OCI-LY1 (cell line): ENCODE data around the gene SPECC1L.

Experiments
- H2AFZ ChIP-seq: fragments of 200-600 bp; sonication (generic), shearing (Covaris generic); 2 replicates; pipeline ENCODE4 v1.6.0; 2014; ENCODE audit warnings: antibody characterized with exemption, mild to moderate bottlenecking, low read length
- H3F3A ChIP-seq: fragments of 200-600 bp; sonication (generic), shearing (Covaris generic); 2 replicates; pipeline ENCODE4 v1.6.0; 2014; ENCODE audit warnings: mild to moderate bottlenecking, antibody characterized with exemption, low read length, moderate library complexity; ENCODE audit not compliant: insufficient read depth
- H3K27ac ChIP-seq: fragments of 200-600 bp; sonication (generic); 2 replicates; pipeline ENCODE4 v1.5.1; 2014; ENCODE audit warnings: low read length, mixed run types, mild to moderate bottlenecking, low read depth; ENCODE audit not compliant: poor library complexity, severe bottlenecking
- H3K27me3 ChIP-seq: fragments of 200-600 bp; sonication (generic); 2 replicates; pipeline ENCODE4 v1.6.0; 2014; ENCODE audit warnings: antibody characterized with exemption, mild to moderate bottlenecking, low read length, moderate library complexity; ENCODE audit not compliant: insufficient read depth
- H3K36me3 ChIP-seq: fragments of 200-600 bp; sonication (generic); 2 replicates; pipeline ENCODE4 v1.6.1; 2014; ENCODE audit warnings: mild to moderate bottlenecking, antibody characterized with exemption, low read length, moderate library complexity, mixed read lengths; ENCODE audit not compliant: insufficient read depth
- H3K4me1 ChIP-seq: fragments of 200-600 bp; sonication (generic); 2 replicates; pipeline ENCODE4 v1.5.1; 2014; ENCODE audit warnings: mild to moderate bottlenecking, low read length, moderate library complexity; ENCODE audit not compliant: insufficient read depth, severe bottlenecking
- H3K4me2 ChIP-seq: fragments of 200-600 bp; sonication (generic), shearing (Covaris generic); 2 replicates; pipeline ENCODE4 v1.6.1; 2014; ENCODE audit warnings: low read length
- H3K4me3 ChIP-seq: fragments of 200-600 bp; sonication (generic); 2 replicates; pipeline ENCODE4 v1.5.1; 2014; ENCODE audit warnings: low read length, low read depth, mild to moderate bottlenecking, mixed read lengths; ENCODE audit not compliant: poor library complexity, severe bottlenecking
- H3K79me2 ChIP-seq: fragments of 200-600 bp; shearing (Covaris generic); 2 replicates; pipeline ENCODE4 v1.6.1; 2016; ENCODE audit warnings: mixed run types, low read length, mixed read lengths; ENCODE audit not compliant: insufficient read depth
- H3K9ac ChIP-seq: fragments of 200-600 bp; sonication (generic), shearing (Covaris generic); 2 replicates; pipeline ENCODE4 v1.6.1; 2014; ENCODE audit warnings: mild to moderate bottlenecking, low read length, mixed read lengths
- H3K9me2 ChIP-seq: fragments of 200-600 bp; sonication (generic), shearing (Covaris generic); 2 replicates; pipeline ENCODE4 v1.6.1; 2014; ENCODE audit warnings: low read depth, mild to moderate bottlenecking, low read length, mixed read lengths
- H3K9me3 ChIP-seq: fragments of 200-600 bp; shearing (Covaris generic); 2 replicates; pipeline ENCODE4 v1.6.1; 2014; ENCODE audit warnings: low read length, mixed read lengths
- H4K20me1 ChIP-seq: fragments of 200-600 bp; sonication (generic), shearing (Covaris generic); 2 replicates; pipeline ENCODE4 v1.6.0; 2016; ENCODE audit warnings: mild to moderate bottlenecking, low read length; ENCODE audit not compliant: insufficient read depth
- CTCF ChIP-seq: fragments of 200-600 bp; sonication (generic), shearing (Covaris generic); IDR thresholded peaks from 2 replicates; pipeline ENCODE4 v1.5.1; 2017; ENCODE audit warnings: mild to moderate bottlenecking, antibody characterized with exemption, low read length, moderate library complexity, mixed read lengths
- EZH2 ChIP-seq: fragments of 200-600 bp; sonication (generic), shearing (Covaris generic); IDR thresholded peaks from 2 replicates; pipeline ENCODE4 v1.8.0; 2017; ENCODE audit warnings: borderline replicate concordance, mixed run types, mild to moderate bottlenecking, antibody characterized with exemption, low read length, moderate library complexity, mixed read lengths

The SPECC1L gene

DNA sequence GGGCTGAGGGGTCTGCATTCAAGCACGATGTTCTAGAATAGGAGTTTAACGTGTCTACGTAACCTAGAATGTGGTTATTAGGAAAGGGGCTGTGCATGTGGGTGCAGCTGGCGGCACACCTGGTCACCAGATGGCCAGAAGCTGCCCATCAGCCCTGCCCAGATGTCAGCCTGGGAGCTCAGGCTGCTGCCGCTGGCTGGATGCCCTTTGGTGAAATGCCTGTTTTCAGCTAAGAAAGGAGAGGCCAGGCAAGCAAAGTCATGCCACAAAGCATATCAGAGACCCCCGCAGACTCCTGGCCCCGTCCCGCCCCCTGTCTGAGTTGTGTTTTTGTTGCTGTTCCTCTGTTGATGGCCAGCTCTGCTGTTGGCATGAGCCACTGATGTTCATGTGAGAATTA, 145.5 kb downstream of the SPECC1L start:
- Histone ChIP-seq H3K9me3 (no peaks in the 10 kb centered on the region), H3K27ac (no peak overlapping the region), H3K4me2 (no peak overlapping the region), H3K36me3 (peaks cover 61% of the 10 kb centered on the region), H4K20me1 (no peaks in the 10 kb centered on the region), H2AFZ (no peak overlapping the region), H3K4me3 (no peak overlapping the region), H3K9me2 (no peaks in the 10 kb centered on the region), H3F3A (no peaks in the 10 kb centered on the region), H3K9ac (no peak overlapping the region), H3K79me2 (no peaks in the 10 kb centered on the region), H3K27me3 (no peaks in the 10 kb centered on the region), H3K4me1 (no peaks in the 10 kb centered on the region)
- no peak for TF ChIP-seq EZH2
- TF ChIP-seq CTCF: no peak

DNA sequence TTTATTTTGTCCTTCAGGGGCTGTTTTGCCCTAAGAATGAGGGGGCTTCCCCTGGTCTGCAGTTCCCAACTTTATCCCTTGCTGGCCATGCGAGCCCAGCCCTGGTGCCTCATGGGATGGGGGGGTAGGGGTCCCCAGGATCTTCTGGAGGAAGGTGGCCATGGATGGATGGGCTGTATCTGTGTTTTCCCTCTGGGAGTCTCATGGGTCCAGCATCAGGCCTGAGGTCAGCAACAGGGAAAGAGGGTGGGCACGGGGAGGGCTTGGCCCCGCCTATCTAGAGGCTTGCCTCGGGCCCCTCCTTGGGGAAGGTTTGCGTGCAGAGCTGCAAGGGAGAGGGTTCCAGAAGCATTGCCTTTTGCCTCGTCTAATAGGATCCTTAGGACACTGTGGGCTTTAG, 146.0 kb downstream of the SPECC1L start:
- Histone ChIP-seq H3K9ac (no peak overlapping the region), H3K4me3 (no peak overlapping the region), H4K20me1 (no peaks in the 10 kb centered on the region), H3F3A (no peaks in the 10 kb centered on the region), H3K36me3 (peaks cover 58% of the 10 kb centered on the region), H3K9me2 (no peaks in the 10 kb centered on the region), H3K79me2 (no peaks in the 10 kb centered on the region), H2AFZ (no peak overlapping the region), H3K4me2 (no peak overlapping the region), H3K27ac (no peak overlapping the region), H3K27me3 (no peaks in the 10 kb centered on the region), H3K9me3 (no peaks in the 10 kb centered on the region), H3K4me1 (no peaks in the 10 kb centered on the region)
- TF ChIP-seq CTCF (no peak), EZH2 (no peak)

DNA sequence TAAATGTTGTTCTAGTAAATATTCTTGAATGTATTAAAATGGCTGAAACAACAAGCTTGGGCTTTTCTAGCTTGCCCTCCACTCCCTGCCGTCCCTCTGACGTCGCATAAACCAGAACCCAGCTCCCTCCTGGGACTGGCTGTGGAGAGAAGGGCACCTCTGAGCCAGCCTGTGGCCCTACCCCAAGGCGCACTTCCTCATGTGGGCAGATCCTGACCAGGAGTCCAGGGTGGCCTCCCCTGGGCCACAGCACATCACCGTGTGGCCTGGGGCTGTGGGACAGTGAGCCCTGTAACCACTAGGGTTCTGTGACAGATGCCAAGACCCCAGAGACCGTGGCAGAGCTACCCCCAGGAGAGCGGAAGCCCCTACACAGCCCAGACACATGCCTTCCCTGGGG, 146.6 kb downstream of the SPECC1L start:
- Histone ChIP-seq H4K20me1 (no peaks in the 10 kb centered on the region), H3F3A (no peaks in the 10 kb centered on the region), H3K9me3 (no peaks in the 10 kb centered on the region), H3K27ac (no peak overlapping the region), H3K9ac (no peak overlapping the region), H3K79me2 (no peaks in the 10 kb centered on the region), H3K4me2 (no peak overlapping the region), H2AFZ (no peak overlapping the region), H3K4me1 (no peaks in the 10 kb centered on the region), H3K9me2 (no peaks in the 10 kb centered on the region), H3K4me3 (no peak overlapping the region), H3K36me3 (peaks cover 53% of the 10 kb centered on the region), H3K27me3 (no peaks in the 10 kb centered on the region)
- TF ChIP-seq EZH2 (no peak), CTCF (no peak)
